ENCODE data around the gene IGFL1.
"Not testable (repeated sequence)": the region's sequence is repeated elsewhere in the genome, so short reads cannot be mapped to it uniquely, and the experiment has no call there.

GRCh38 chr19:46238141-46238540 is 8.6 kb downstream of the IGFL1 start:
- TF ChIP-seq POLR2A (IDR thresholded peaks at IDR 0.05; ENCODE audit: low read depth, low read length); POLR2AphosphoS5 (IDR thresholded peaks at IDR 0.05; ENCODE audit: low read depth, low read length); TAF1 (IDR thresholded peaks at IDR 0.05; ENCODE audit: low read depth, low read length); PAX5 (IDR thresholded peaks at IDR 0.05; ENCODE audit: insufficient read depth, low read length, severe bottlenecking); SPI1 (IDR thresholded peaks at IDR 0.05; ENCODE audit: low read depth, low read length); POU2F2 (IDR thresholded peaks at IDR 0.05; ENCODE audit: low read depth, low read length): not testable (repeated sequence)
